ENCODE results near the gene C4orf50.

The C4orf50 gene

GRCh38 chr4:6018331-6018730 lies at the start of gene C4orf50:
Gene C4orf50 (minus strand): TSS chr4:6018431.
- no peak for DNase-seq

- no peak for DNase-seq
Measured at GRCh38 chr4:6065934-6066590, 47.8 kb upstream of the C4orf50 start.

- DNase-seq = no peak
Measured at GRCh38 chr4:6065166-6065565, 46.9 kb upstream of the C4orf50 start.

GRCh38 chr4:6064383-6064782 lies 46.2 kb upstream of the C4orf50 start:
- DNase-seq = no peak

- no peak for DNase-seq
Measured at GRCh38 chr4:6063684-6064083, 45.5 kb upstream of the C4orf50 start.

- DNase-seq = no peak
Measured at GRCh38 chr4:6062133-6062532, 43.9 kb upstream of the C4orf50 start.

- no peak for DNase-seq
Measured at GRCh38 chr4:6059375-6059805, 41.2 kb upstream of the C4orf50 start.

- no peak for DNase-seq
Measured at GRCh38 chr4:6058531-6059374, 40.5 kb upstream of the C4orf50 start.

- no peak for DNase-seq
Measured at GRCh38 chr4:6056976-6057766, 38.9 kb upstream of the C4orf50 start.

- no peak for DNase-seq
Measured at GRCh38 chr4:6055436-6055835, 37.2 kb upstream of the C4orf50 start.

GRCh38 chr4:6055030-6055429 lies 36.8 kb upstream of the C4orf50 start:
- no peak for DNase-seq

GRCh38 chr4:6054162-6054922 lies 36.1 kb upstream of the C4orf50 start:
- no peak for DNase-seq

- DNase-seq = no peak
Measured at GRCh38 chr4:6052679-6053078, 34.4 kb upstream of the C4orf50 start.

- no peak for DNase-seq
Measured at GRCh38 chr4:6050551-6050950, 32.3 kb upstream of the C4orf50 start.

- no peak for DNase-seq
Measured at GRCh38 chr4:6049985-6050384, 31.8 kb upstream of the C4orf50 start.

- no peak for DNase-seq
Measured at GRCh38 chr4:6049278-6049677, 31.0 kb upstream of the C4orf50 start.

GRCh38 chr4:6048537-6048936 lies 30.3 kb upstream of the C4orf50 start:
- no peak for DNase-seq

GRCh38 chr4:6047130-6047673 lies 29.0 kb upstream of the C4orf50 start:
- no peak for DNase-seq

GRCh38 chr4:6046526-6047129 lies 28.4 kb upstream of the C4orf50 start:
- DNase-seq = no peak

- DNase-seq = no peak
Measured at GRCh38 chr4:6044805-6045204, 26.6 kb upstream of the C4orf50 start.

- DNase-seq = no peak
Measured at GRCh38 chr4:6044276-6044675, 26.0 kb upstream of the C4orf50 start.

GRCh38 chr4:6043843-6044242 lies 25.6 kb upstream of the C4orf50 start:
- DNase-seq = no peak

Measured in stimulated activated CD4-positive, alpha-beta T cell treated with anti-CD3 and anti-CD28 coated beads, Interleukin-1b, Interleukin-23, amount 100 ng/mL, for 48 hours (primary cell).